Skeletal muscle satellite cell (primary cell): Measurements from ENCODE around the gene TRPM1. TPM values are rescaled to one million over a fixed set of nuclear protein-coding genes. Genes with fewer than 3 reads are reported as not detected.
A peak's percentile ranks its signal among the peaks of the same experiment; 100 is the strongest.

Source experiments
- H3K27me3 ChIP-seq: 2 replicates; pipeline ENCODE4 v1.7.0; 2013; ENCODE audit warnings: low read length; ENCODE audit not compliant: control insufficient read depth, insufficient read depth
- H3K36me3 ChIP-seq: 2 replicates; pipeline ENCODE4 v1.7.0; 2013; ENCODE audit warnings: mild to moderate bottlenecking, control low read depth, low read length; ENCODE audit not compliant: insufficient read depth
- H3K4me1 ChIP-seq: 2 replicates; pipeline ENCODE4 v1.7.0; 2013; ENCODE audit warnings: low read length; ENCODE audit not compliant: control insufficient read depth, insufficient read depth
- H3K4me2 ChIP-seq: 2 replicates; pipeline ENCODE4 v1.7.0; 2013; ENCODE audit warnings: mild to moderate bottlenecking, low read length
- H3K4me3 ChIP-seq: 2 replicates; pipeline ENCODE4 v1.7.0; 2013; ENCODE audit warnings: low read length
- H3K9ac ChIP-seq: 2 replicates; pipeline ENCODE4 v1.7.0; 2013; ENCODE audit warnings: mild to moderate bottlenecking, low read depth, low read length, moderate library complexity
- H3K9me3 ChIP-seq: replicated peaks from 2 replicates; pipeline ENCODE4 v1.7.0; 2013; ENCODE audit warnings: mild to moderate bottlenecking, control low read depth, low read length
- small RNA-seq: library from RNA; depleted of rRNA; stranded (forward); fragments of <200 nt; gene quantifications from one replicate; pipeline ENCODE3, GENCODE V24; 2012

Gene TRPM1

GRCh38 chr15:30954674-30955073 is 146.9 kb downstream of the TRPM1 start:
- Histone ChIP-seq H3K9me3 (no peaks in the 10 kb centered on the region), H3K4me2 (no peak overlapping the region), H3K27me3 (no peaks in the 10 kb centered on the region), H3K4me1 (peaks cover 15% of the 10 kb centered on the region), H3K9ac (no peak overlapping the region), H3K36me3 (peaks cover 55% of the 10 kb centered on the region), H3K4me3 (no peak overlapping the region)

GRCh38 chr15:30953731-30954378 is 147.7 kb downstream of the TRPM1 start:
- no peak overlapping the region for H3K4me3 ChIP-seq
- peaks cover 50% of the 10 kb centered on the region for H3K36me3 ChIP-seq
- H3K27me3 ChIP-seq = no peaks in the 10 kb centered on the region
- H3K9ac ChIP-seq = no peak overlapping the region
- H3K4me2 ChIP-seq = peak overlapping the region; percentile 31
- H3K9me3 ChIP-seq = no peaks in the 10 kb centered on the region
- peaks cover 15% of the 10 kb centered on the region for H3K4me1 ChIP-seq

- H3K9me3 ChIP-seq = no peaks in the 10 kb centered on the region
- peaks cover 48% of the 10 kb centered on the region for H3K36me3 ChIP-seq
- H3K4me3 ChIP-seq = no peak overlapping the region
- H3K9ac ChIP-seq = no peak overlapping the region
- H3K4me1 ChIP-seq = peaks cover 15% of the 10 kb centered on the region
- H3K27me3 ChIP-seq = no peaks in the 10 kb centered on the region
- H3K4me2 ChIP-seq = no peak overlapping the region
These were observed 148.3 kb downstream of the TRPM1 start for GRCh38 chr15:30953183-30953582.

Small RNAs within 50 kb of the gene (small RNA-seq; reads per million reads assigned to genes)
- gene MIR211 (not detected), gene RNU6-466P (not detected)
